ENCODE measurements around the gene SNCAIP.

GRCh38 chr5:122327110-122327509 lies 15.1 kb downstream of the SNCAIP start:
- TF ChIP-seq GLIS3 (CRISPR knock-in tag; IDR thresholded peaks at IDR 0.05) (no peak), ARNTL (CRISPR knock-in tag; IDR thresholded peaks at IDR 0.05; ENCODE audit: borderline replicate concordance, low read depth) (no peak), ZFP30 (CRISPR knock-in tag; IDR thresholded peaks at IDR 0.05) (no peak), SNAI2 (CRISPR knock-in tag; IDR thresholded peaks at IDR 0.05) (no peak), ZC3H10 (CRISPR knock-in tag; IDR thresholded peaks at IDR 0.05) (no peak)

Data from SK-N-SH treated with all-trans-retinoic acid at 6 μM for 48 hours (cell line).